HepG2 (cell line): Measurements from ENCODE around the gene CCDC120. TPM values are rescaled to one million over a fixed set of nuclear protein-coding genes. Genes with fewer than 3 reads are reported as not detected.

Experiments
- FOXA1 ChIP-seq, 2 experiments: fragments of 450-650 bp in 1 of 2; sonication (generic) in 1 of 2; formaldehyde crosslinking in 1 of 2; IDR thresholded peaks; 2 replicates each; pipeline versions ENCODE4 v1.4.0 to v1.6.1; 2016 to 2020; ENCODE audit warnings: missing genetic modification reagents in 1 of 2
- HMG20B ChIP-seq: conservative IDR thresholded peaks from 2 replicates; pipeline ENCODE4 v1.6.1; 2016; ENCODE audit warnings: missing genetic modification reagents, missing compliant biosample characterization
- NCOR1 ChIP-seq: fragments of 200-600 bp; sonication (generic); IDR thresholded peaks from 2 replicates; pipeline ENCODE4 v1.7.0; 2017; ENCODE audit warnings: antibody characterized with exemption, low read length, borderline replicate concordance
- RORA ChIP-seq: sonication (generic); formaldehyde crosslinking; IDR thresholded peaks from 2 replicates; pipeline ENCODE4 v1.5.0; 2020; ENCODE audit warnings: mild to moderate bottlenecking, missing genetic modification reagents, moderate library complexity
- ZBTB1 ChIP-seq: sonication (generic); formaldehyde crosslinking; IDR thresholded peaks from 2 replicates; pipeline ENCODE4 v1.4.0; 2020; ENCODE audit warnings: missing genetic modification reagents, borderline replicate concordance
- polyA plus RNA-seq, 8 experiments: library from polyadenylated mRNA; depleted of rRNA in 3 of 8; stranded (reverse) in 7 of 8; unstranded in 1 of 8; fragments of >200 nt; fragmentation: Illumina TruSeq in 4 of 8; extraction: Trizol in 4 of 8; gene quantifications; 2 replicates each; pipeline versions ENCODE4 v1.2.1 to v1.2.3, GENCODE V29; 2011 to 2016; ENCODE audit warnings: low read depth in 4 of 8, missing spikeins in 1 of 8, mixed read lengths in 1 of 8; ENCODE audit not compliant: insufficient read depth in 1 of 8
- total RNA-seq, 5 experiments: library from RNA; depleted of rRNA; stranded (reverse); fragments of >200 nt; fragmentation: Illumina TruSeq; extraction: Trizol; gene quantifications; 2 replicates each; pipeline ENCODE4 v1.2.3, GENCODE V29; 2016; ENCODE audit warnings: low read depth in 1 of 5
- TF ChIP-seq, protein P1 (sequence below), 2 experiments: sonication (generic) in 1 of 2; formaldehyde crosslinking in 1 of 2; IDR thresholded peaks; 2 replicates each; pipeline versions ENCODE4 v1.4.0 to v1.6.1; 2018 to 2020; ENCODE audit warnings: missing genetic modification reagents in 2 of 2, borderline replicate concordance in 1 of 2, low read depth in 1 of 2, mild to moderate bottlenecking in 1 of 2, missing biosample characterization in 1 of 2
- TF ChIP-seq, protein P2 (sequence below): sonication (generic); formaldehyde crosslinking; IDR thresholded peaks from 2 replicates; pipeline ENCODE4 v1.4.0; 2020; ENCODE audit warnings: low read depth, missing genetic modification reagents

The CCDC120 gene
- total and polyA plus RNA-seq, 2 of the 13 experiments (the other 11 are each of a cell fraction or from before 2014, with no cell fraction given): 0.89 to 3.2 TPM

DNA sequence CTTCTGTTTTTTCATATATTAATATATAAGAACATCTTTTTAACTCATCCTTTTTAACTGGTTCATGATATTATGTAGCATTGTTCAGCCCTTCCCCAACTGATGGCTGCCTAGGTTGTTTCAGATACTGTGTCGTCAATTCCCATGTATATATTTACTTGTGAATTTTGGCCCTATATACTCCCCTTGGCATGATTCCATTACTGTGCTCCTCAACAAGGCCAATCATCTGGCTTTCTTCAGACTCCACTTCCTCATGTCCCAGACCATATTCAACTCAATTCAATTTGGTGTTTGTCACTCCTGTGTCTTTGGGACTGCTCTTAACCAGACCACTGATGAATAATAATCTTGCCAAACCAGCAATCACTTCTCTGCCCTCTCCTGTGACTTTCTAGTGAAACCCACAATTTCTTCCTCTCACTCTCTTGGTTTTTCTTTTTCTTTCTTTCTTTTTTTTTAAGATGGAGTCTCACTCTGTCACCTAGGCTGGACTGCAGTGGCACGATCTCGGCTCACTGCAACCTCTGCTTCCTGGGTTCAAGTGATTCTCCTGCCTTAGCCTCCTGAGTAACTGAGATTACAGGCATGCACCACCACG lies 23.6 kb downstream of the CCDC120 start (continued):
- TF ChIP-seq, protein P1, sequence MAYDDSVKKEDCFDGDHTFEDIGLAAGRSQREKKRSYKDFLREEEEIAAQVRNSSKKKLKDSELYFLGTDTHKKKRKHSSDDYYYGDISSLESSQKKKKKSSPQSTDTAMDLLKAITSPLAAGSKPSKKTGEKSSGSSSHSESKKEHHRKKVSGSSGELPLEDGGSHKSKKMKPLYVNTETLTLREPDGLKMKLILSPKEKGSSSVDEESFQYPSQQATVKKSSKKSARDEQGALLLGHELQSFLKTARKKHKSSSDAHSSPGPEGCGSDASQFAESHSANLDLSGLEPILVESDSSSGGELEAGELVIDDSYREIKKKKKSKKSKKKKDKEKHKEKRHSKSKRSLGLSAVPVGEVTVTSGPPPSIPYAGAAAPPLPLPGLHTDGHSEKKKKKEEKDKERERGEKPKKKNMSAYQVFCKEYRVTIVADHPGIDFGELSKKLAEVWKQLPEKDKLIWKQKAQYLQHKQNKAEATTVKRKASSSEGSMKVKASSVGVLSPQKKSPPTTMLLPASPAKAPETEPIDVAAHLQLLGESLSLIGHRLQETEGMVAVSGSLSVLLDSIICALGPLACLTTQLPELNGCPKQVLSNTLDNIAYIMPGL (CRISPR knock-in tag; IDR thresholded peaks at IDR 0.05; ENCODE audit: borderline replicate concordance in 1 of 2, low read depth in 1 of 2): no peak
- TF ChIP-seq RORA (CRISPR knock-in tag) (no peak), FOXA1 (IDR thresholded peaks at IDR 0.05) (no peak), FOXA1 (CRISPR knock-in tag; IDR thresholded peaks at IDR 0.05) (no peak), NCOR1 (no peak), HMG20B (no peak), ZBTB1 (CRISPR knock-in tag) (no peak)
- TF ChIP-seq, protein P2, sequence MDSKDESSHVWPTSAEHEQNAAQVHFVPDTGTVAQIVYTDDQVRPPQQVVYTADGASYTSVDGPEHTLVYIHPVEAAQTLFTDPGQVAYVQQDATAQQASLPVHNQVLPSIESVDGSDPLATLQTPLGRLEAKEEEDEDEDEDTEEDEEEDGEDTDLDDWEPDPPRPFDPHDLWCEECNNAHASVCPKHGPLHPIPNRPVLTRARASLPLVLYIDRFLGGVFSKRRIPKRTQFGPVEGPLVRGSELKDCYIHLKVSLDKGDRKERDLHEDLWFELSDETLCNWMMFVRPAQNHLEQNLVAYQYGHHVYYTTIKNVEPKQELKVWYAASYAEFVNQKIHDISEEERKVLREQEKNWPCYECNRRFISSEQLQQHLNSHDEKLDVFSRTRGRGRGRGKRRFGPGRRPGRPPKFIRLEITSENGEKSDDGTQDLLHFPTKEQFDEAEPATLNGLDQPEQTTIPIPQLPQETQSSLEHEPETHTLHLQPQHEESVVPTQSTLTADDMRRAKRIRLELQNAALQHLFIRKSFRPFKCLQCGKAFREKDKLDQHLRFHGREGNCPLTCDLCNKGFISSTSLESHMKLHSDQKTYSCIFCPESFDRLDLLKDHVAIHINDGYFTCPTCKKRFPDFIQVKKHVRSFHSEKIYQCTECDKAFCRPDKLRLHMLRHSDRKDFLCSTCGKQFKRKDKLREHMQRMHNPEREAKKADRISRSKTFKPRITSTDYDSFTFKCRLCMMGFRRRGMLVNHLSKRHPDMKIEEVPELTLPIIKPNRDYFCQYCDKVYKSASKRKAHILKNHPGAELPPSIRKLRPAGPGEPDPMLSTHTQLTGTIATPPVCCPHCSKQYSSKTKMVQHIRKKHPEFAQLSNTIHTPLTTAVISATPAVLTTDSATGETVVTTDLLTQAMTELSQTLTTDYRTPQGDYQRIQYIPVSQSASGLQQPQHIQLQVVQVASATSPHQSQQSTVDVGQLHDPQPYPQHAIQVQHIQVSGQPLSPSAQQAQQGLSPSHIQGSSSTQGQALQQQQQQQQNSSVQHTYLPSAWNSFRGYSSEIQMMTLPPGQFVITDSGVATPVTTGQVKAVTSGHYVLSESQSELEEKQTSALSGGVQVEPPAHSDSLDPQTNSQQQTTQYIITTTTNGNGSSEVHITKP (CRISPR knock-in tag): no peak
